Neural crest cell (in vitro differentiated cells): ENCODE measurements around the gene RBM46. TPM values are rescaled to one million over a fixed set of nuclear protein-coding genes. Genes with fewer than 3 reads are reported as not detected.

Source experiments
- DNase-seq: peaks from one replicate; pipeline ENCODE4 v3.0.0; 2021; ENCODE audit warnings: low read depth, mixed read lengths, low spot score
- H3K27ac Mint-ChIP-seq: one replicate; pipeline ENCODE4 v1.8.0; 2021; ENCODE audit warnings: mild to moderate bottlenecking, mixed read lengths; ENCODE audit not compliant: unreplicated experiment
- H3K27me3 Mint-ChIP-seq: 2 replicates; pipeline ENCODE4 v1.8.0; 2021; ENCODE audit warnings: low read depth, mild to moderate bottlenecking, mixed read lengths
- H3K36me3 Mint-ChIP-seq: 2 replicates; pipeline ENCODE4 v1.8.0; 2021; ENCODE audit warnings: low read depth, mild to moderate bottlenecking, mixed read lengths
- H3K4me1 Mint-ChIP-seq: 2 replicates; pipeline ENCODE4 v1.8.0; 2021; ENCODE audit warnings: mixed read lengths
- H3K4me3 Mint-ChIP-seq: one replicate; pipeline ENCODE4 v1.8.0; 2021; ENCODE audit warnings: mild to moderate bottlenecking, mixed read lengths
- H3K9me3 Mint-ChIP-seq: 2 replicates; pipeline ENCODE4 v1.8.0; 2021; ENCODE audit warnings: mixed read lengths
- CTCF ChIP-seq: fragments of 200-600 bp; sonication (generic); conservative IDR thresholded peaks from 2 replicates; pipeline ENCODE4 v1.5.0; 2021; ENCODE audit warnings: antibody characterized with exemption, mild to moderate bottlenecking
- total RNA-seq: library from RNA; stranded (reverse); gene quantifications from 2 replicates; pipeline ENCODE4 v1.2.1, GENCODE V29; 2021

The RBM46 gene
- total RNA-seq, 1 donor from 2014 or later = not detected

- peaks cover 71% of the 10 kb centered on the region for H3K27me3 Mint-ChIP-seq
Measured at GRCh38 chr4:154739111-154739510, 42.0 kb upstream of the RBM46 start.

GRCh38 chr4:154740462-154740861 is 40.6 kb upstream of the RBM46 start:
- peak overlapping the region; percentile 61 for H3K4me3 Mint-ChIP-seq
- H3K27ac Mint-ChIP-seq = no peak overlapping the region
- peaks cover 25% of the 10 kb centered on the region for H3K4me1 Mint-ChIP-seq

More at GRCh38 chr4:154739111-154739510, 42.0 kb upstream of the RBM46 start:
- Mint-ChIP-seq H3K36me3 (no peaks in the 10 kb centered on the region), H3K4me3 (no peak overlapping the region), H3K27ac (no peak overlapping the region), H3K4me1 (peaks cover 21% of the 10 kb centered on the region), H3K9me3 (no peaks in the 10 kb centered on the region)
- no peak for TF ChIP-seq CTCF
- no peak for DNase-seq

GRCh38 chr4:154741131-154741665 is 39.9 kb upstream of the RBM46 start:
- H3K4me3 Mint-ChIP-seq = peak overlapping the region; percentile 61
- H3K27me3 Mint-ChIP-seq = peaks cover 84% of the 10 kb centered on the region

More at GRCh38 chr4:154740462-154740861, 40.6 kb upstream of the RBM46 start:
- Mint-ChIP-seq H3K36me3 (no peaks in the 10 kb centered on the region), H3K9me3 (no peaks in the 10 kb centered on the region), H3K27me3 (peaks cover 81% of the 10 kb centered on the region)
- no peak for TF ChIP-seq CTCF
- DNase-seq = no peak

GRCh38 chr4:154741922-154742850 is 38.9 kb upstream of the RBM46 start:
- no peak for TF ChIP-seq CTCF
- peak; percentile 25 for DNase-seq
- H3K27ac Mint-ChIP-seq = no peak overlapping the region
- no peaks in the 10 kb centered on the region for H3K36me3 Mint-ChIP-seq
- no peaks in the 10 kb centered on the region for H3K9me3 Mint-ChIP-seq
- H3K27me3 Mint-ChIP-seq = peaks cover 94% of the 10 kb centered on the region
- peaks cover 25% of the 10 kb centered on the region for H3K4me1 Mint-ChIP-seq
- H3K4me3 Mint-ChIP-seq = peak overlapping the region; percentile 76

More at GRCh38 chr4:154741131-154741665, 39.9 kb upstream of the RBM46 start:
- H3K9me3 Mint-ChIP-seq = no peaks in the 10 kb centered on the region
- H3K27ac Mint-ChIP-seq = no peak overlapping the region
- H3K4me1 Mint-ChIP-seq = peaks cover 25% of the 10 kb centered on the region
- no peak for TF ChIP-seq CTCF
- DNase-seq = no peak
- H3K36me3 Mint-ChIP-seq = no peaks in the 10 kb centered on the region

- H3K27ac Mint-ChIP-seq = no peak within 1 kb of the TSS
- DNase-seq = peak; percentile 39
Measured at GRCh38 chr4:154743683-154744340, 37.3 kb upstream of the RBM46 start, which contains the start of gene LRAT. Gene LRAT (plus strand): TSS chr4:154744000. CDS start chr4:154744327, 327 bp downstream.

More at GRCh38 chr4:154743683-154744340, 37.3 kb upstream of the RBM46 start, which contains the start of gene LRAT:
- Mint-ChIP-seq H3K27me3 (peaks cover 98% of the 10 kb centered on the region), H3K4me1 (peaks cover 25% of the 10 kb centered on the region), H3K36me3 (no peaks in the 10 kb centered on the region), H3K9me3 (no peaks in the 10 kb centered on the region), H3K4me3 (peak within 1 kb of the TSS; percentile 86)
- peak; percentile 51 for TF ChIP-seq CTCF
